DMS53 treated with DMSO at 0.1 percent for 48 hours (cell line): ENCODE results near the gene SLC29A3.
"Not testable (repeated sequence)": the region's sequence is repeated elsewhere in the genome, so short reads cannot be mapped to it uniquely, and the experiment has no call there.

ENCODE experiments used
- DNase-seq: peaks from one replicate; lab custom pipeline; 2025; ENCODE audit not compliant: unreplicated experiment; lab: John Stamatoyannopoulos, UW

The SLC29A3 gene

GRCh38 chr10:71344154-71344925, 25.3 kb downstream of the SLC29A3 start:
- DNase-seq, result no peak

DNA sequence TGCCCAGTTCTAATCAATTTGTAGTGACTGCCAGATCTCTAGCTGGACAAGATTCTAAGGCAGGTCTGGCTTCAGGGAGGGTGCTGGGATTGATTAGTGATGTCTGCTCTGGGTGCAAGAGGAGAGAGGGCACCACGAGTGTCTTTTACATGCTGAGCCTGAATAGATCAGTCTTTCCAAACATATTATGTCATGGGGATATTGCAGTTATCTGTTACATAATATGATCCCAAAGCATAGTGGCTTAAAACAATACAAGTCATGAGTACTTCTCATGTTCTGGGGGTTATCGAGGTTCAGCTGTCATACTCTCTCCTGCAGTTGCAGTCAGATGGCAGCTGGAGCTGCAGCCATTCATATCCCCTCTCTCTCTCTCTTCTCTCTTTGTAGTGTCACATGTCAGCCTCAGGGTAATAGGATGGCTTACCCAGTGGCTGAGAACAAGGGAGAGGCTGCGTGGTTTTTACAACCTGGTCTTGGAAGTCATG, 26.0 kb downstream of the SLC29A3 start:
- DNase-seq, result no peak

GRCh38 chr10:71345694-71346093, 26.6 kb downstream of the SLC29A3 start:
- no peak for DNase-seq

DNA sequence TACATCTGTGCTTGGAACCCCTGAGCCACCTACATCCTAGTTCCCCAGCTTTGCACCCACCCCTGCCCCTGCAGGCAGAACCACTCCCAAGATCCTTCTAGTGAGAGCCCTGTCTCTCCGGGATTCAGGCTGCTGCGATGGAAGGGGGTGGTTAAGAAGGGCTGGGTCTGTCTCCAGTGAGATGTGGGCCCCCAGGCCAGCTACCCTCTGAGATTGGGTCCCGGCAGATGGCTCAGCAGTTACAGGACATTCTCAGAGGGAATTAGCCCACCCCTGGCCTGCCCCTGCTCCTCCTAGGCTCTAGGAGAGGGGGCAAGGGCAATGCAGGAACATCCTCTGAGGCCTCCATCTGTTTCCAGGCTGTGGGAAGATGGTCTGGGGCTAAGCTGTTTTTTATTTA, 27.7 kb downstream of the SLC29A3 start:
- DNase-seq, result no peak

DNA sequence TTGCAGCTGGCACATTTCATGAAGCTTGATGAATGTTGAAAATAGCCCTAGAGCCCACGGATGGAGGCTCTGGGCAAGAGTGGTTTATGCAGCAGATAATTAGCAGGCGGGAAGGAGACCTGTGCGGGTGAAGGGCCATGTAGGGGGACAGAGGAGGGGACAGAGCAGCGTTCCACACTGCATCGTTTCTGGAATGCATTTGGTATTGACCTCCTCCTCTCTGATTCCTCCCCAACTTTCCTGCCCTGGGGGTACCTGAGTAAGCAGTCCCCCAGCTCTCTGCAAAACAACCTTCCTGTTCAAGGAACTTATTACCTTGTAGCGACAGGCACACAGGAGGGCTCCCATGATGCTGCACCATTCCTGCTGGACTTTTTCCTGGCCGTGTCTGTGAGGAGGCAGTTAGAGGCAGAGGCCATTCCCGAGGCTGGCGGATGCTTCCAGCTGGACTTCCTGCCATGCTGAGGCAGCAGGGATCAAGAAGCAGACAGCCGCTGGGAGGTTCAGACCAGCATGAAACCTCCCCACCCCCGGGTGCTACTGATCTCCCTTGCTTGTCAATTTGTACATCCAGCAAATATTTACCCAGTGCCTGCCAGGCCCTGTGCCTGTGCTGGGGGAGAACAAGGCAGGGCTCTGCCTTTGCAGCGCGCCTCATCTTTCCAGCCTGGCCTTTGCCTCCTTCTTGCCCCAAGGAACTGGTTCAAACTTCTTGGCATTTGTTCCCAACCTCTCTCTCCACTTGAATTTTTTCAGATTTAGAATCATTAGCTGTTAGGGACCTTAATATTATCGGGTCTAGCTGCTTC, 28.7 kb downstream of the SLC29A3 start:
- DNase-seq, result peak; percentile 71

DNA sequence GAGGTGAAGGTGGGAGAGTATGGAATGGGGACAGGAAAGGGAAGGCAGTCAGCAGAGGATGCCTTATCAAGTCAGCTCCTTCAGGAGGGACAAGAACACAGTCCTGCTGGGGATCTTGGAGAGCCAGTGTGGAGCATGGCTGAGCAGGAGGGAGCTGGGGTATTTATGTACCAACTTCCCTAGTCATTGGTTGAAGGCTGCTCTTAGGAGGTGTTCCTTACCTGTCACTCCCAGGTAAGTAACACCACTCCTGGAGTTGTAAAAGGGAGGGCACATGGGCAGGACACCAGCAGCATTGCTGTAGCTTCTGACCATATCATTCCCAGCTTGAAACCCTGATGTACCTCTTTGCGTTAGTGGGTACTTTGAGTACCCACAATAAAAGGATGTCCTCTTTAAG, 29.8 kb downstream of the SLC29A3 start:
- no peak for DNase-seq

- no peak for DNase-seq
Measured at GRCh38 chr10:71349406-71349805, 30.3 kb downstream of the SLC29A3 start.

DNA sequence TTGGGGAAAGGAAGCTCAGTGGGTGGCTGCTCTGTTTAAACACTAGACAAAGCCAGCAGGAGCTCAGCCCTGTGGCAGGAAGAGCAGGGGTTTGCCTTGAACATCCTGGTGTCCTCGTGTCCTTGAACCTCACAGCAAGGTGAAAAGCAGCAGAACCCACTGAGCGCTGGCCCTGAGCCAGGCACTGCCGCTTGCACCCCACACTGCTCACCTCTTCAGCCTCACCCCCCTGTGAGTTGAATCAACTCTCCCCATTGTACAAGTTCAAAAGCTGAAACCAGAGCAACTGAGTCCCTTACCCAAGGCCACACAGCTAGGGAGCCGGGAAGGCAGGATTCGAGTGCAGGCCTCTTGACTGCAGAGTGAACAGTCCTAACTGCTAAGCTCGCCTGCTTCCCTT, 32.0 kb downstream of the SLC29A3 start:
- no peak for DNase-seq

DNA sequence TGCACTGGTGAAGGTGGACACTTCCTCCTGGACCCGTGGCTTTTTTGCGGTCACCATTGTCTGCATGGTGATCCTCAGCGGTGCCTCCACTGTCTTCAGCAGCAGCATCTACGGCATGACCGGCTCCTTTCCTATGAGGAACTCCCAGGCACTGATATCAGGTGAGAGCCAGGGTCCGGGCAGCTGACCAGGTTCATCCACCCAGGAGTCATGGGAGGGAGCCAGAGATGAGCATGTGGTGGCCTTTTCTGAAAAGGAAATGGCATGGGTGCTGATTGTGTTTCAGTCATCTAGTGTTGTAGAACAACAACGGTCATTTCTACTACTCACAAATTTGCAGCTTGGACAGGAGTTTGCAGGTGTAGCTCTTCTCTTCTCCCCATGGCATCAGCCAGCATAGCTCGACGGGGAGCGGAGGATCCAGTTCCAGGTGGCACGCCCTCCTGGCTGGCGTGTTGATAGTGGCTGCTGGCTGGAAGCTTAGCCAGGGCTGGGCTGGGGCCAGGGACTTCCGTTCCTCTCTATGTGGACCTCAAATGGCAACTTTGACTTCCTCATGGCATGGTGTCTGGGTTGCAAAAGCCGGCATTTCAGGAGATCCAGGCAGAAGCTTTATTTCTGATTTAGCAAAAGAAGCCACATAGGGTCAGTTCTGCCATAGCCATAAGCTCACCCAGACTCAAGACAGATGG, 32.7 kb downstream of the SLC29A3 start:
- no peak for DNase-seq

DNA sequence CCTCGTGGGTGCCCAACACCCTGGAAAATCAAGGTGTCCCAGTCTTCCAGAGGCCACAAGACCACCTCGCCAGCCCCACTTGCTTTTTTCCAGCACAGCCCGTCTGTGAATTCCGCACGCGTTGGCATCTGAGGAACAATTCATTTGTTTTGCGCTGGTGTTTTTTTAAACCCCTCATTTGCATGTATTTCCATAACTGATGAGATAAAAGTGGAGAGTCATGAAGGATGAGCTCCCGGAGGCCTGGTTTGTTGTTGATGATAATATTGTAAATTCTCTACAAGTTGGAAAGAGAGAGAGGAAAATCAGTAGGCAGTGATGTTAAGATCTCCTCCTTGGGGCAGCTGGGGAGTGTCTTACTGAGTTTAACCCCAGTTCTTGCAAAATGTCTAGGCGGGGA, 34.6 kb downstream of the SLC29A3 start:
- DNase-seq, result no peak

DNA sequence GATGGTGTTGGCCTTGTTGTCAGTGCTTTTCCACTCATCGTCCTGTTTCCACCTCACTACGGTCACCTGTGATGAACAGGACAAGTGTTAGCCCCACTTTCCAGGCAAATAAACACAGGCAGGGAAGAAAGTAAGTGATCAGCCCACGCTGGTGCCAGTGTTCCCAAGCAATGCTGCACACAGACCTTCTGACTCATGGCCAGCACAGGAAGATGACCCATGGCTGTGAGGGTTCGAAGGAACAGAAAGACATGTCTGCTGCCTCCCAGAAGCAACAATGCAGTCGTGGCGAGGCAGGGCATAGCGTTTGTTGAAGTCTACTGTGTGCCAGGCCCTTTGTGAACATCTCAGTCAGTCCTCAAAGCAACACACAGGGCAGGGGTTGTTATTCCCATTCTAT, 35.7 kb downstream of the SLC29A3 start:
- DNase-seq, result no peak

- no peak for DNase-seq
Measured at GRCh38 chr10:71355886-71356285, 36.8 kb downstream of the SLC29A3 start.

DNA sequence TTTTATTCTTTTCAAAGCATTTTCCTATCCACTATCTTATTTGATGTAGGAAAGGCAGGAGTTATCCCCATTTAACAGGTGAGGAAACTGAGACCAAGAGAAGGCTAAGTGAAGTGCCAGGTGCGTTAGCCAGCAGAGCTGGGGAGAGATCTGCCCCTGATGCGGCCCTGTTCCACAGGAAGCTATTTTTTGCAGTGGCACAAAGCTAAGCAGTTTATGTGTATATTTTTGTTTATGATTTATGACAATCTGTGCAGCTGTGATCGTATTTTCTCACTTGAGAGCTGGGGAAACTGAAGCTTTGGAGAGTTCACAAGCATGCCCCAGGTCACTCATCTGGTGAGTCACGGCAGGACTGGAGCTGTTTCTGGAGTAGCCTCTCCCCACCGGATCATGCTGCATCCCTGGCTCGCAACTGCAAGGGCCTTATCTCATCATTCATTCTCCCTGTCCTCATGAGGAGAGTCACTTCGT, 38.8 kb downstream of the SLC29A3 start:
- DNase-seq, result no peak

GRCh38 chr10:71358277-71358676, 39.2 kb downstream of the SLC29A3 start:
- no peak for DNase-seq

DNA sequence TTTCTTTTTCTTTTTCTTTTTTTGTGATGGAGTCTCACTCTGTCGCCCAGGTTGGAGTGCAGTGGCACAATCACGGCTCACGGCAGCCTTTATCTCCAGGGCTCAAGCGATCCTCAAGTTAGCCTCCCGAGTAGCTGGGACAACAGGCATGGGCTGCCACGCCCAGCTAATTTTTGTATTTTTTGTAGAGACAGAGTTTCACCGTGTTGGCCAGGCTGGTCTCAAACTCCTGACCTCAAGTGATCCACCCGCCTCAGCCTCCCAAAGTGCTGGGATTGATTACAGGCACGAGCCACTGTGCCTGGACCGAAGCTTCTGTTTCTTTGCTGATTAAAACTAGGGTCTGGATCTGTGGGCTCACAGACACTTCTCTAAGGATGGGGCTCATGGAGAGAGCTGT, 39.8 kb downstream of the SLC29A3 start:
- not testable (repeated sequence) for DNase-seq

DNA sequence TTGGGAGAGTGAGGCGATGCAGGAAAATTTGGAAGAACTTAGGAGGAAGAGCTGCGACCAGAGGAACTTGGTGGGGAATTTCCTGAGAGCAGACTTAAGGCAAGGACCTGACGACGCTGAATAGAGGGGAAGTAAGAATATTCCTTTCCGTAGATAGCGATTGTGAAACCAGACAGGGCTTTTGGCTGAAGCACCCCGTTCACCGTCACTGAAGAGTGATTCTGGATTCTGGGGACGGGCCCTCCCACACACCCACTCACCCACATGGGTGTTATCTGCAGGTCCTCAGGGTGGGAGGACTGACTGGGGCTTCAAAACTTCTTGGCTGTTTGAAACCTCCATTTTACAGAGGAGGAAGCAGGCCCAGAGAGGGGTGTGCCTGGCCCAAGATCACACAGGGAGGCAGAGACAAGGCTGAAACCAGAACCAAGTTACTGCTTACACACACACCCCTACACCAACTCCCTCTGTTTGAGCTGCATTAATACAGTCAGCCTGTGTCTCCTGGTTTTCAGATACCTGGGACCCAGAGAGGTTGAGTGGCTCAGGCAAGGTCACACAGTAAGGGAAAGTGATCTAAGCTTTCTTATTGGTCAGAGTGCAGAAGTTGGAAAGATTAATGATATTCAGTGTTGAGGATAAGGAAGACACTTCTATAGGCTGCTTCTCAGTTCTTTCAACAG, 40.4 kb downstream of the SLC29A3 start:
- DNase-seq, result no peak

DNA sequence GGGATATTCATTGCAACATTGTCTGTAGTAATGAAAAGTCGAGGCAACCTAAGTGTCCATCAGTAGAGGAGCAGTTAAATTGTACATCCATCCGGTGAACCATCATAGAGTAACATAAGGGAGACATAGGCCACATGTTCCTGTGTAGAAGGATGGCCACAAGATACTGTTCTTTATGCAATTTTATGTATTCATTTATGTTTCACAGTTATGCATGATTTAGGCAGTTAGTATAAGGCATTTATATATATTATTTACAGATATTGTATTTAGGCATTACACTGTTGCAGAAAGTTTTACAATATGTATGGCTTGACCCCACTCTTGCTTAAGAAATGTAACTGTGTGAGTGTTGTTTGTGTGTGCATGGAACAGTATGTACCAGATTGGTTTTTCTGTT, 41.7 kb downstream of the SLC29A3 start:
- DNase-seq, result no peak

DNA sequence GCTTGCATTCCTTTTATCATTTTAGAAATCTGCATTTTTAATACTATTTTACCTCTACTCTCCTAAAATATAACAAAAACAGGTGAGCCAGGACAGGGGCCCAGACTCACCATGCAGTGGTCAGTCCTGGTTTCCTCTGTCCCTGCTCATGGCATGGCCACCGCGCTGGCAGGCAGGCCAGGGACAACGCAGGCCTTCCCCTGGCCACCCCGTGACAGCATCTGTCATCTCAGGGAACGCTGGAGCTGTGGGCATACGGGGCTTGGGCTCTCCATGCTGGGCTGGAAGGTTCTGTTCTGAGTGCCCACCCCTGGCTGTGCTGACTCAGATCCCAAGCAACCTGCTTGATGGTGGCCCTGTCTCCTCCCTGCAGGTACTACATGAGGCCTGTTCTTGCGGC, 42.5 kb downstream of the SLC29A3 start:
- DNase-seq, result no peak

- DNase-seq, result no peak
Measured at GRCh38 chr10:71362141-71362540, 43.1 kb downstream of the SLC29A3 start.

GRCh38 chr10:71363936-71364335, 44.9 kb downstream of the SLC29A3 start:
- DNase-seq, result no peak

DNA sequence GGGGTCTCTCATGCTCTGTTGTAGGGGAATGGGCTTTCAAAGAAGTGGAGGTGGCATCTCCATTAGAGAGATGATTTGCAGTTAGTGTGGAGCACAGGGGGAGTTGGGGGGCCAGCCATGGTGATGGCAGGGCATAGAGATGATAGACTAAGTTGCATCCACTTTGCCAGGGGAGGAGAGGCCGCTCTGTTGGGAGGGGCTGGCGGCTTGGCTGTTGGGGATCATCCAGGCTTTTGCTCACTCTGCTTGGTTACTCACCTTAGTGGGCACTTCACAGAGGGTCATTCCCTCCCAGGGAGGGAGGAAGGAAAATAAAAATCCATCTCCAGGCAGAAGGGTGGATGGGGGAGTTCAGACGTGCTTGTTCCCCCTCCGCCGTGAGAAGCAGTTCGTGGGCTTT, 46.3 kb downstream of the SLC29A3 start:
- no peak for DNase-seq
